GM21390 (cell line): Measurements from ENCODE around the gene EOLA1.
"Not testable (repeated sequence)": the region's sequence is repeated elsewhere in the genome, so short reads cannot be mapped to it uniquely, and the experiment has no call there.

ENCODE experiments used
- ATAC-seq: cut with Tn5 transposase; IDR thresholded peaks from one replicate; pipeline ENCODE4 v1.9.1; 2021; ENCODE audit not compliant: unreplicated experiment

The EOLA1 gene

DNA sequence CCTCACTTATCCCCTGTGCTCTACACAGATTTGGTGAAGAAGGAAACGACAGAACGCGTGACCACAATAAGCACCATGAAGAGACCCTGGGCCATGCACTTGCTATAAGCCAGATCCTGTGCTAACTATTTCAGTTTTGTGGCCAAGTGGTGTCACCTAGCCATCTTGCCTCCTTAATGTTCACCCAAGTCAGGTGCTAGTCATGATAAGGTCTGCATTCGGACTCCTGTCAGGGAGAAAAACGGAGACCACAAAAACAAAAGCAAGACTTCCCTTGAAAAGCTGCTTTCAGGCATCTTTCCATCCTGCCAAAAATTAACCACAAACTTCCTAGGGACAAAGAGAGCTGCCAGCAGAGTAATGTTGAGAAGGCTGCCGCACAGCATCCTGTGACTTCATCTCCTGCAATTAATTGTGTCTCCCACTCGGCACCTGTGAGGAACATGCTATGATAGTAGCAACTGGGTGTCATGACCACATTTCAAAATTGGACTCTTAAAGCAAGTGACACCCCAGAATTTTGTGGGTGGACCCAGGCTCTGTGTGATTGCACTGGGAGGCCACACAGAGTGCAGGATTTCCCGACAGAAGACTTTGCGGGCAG is 26.9 kb upstream of the EOLA1 start:
- ATAC-seq, result no peak

DNA sequence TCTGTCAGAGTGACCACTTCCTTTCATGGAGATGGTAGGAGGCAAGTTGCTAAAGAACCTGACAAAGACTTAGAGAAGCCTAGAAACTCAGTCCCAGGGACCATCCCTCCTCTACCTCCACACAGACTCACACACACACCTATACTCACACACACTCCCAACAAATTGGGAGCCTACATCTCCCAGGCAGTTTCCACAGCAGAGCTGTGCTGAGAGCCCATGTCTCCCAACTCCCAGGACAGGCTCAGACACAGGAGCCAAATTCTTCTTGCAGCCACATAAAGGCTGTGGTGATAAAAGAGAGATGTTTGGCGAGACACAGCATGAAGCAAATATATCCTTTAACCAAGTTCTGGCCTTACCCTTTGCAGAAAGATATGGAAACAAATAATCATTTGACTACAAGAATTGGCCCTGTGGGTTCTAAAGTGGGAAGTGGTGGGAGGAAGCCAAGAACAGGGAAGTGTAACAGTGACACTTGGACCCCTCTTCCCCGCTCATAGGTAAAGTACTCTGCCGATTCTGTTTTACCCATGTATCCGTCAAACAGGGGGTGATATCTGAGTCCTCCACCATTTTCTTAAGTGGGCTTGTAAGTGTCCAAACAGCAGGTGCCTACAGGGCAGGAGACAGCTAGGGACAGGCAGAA is 24.7 kb upstream of the EOLA1 start:
- ATAC-seq, result no peak

DNA sequence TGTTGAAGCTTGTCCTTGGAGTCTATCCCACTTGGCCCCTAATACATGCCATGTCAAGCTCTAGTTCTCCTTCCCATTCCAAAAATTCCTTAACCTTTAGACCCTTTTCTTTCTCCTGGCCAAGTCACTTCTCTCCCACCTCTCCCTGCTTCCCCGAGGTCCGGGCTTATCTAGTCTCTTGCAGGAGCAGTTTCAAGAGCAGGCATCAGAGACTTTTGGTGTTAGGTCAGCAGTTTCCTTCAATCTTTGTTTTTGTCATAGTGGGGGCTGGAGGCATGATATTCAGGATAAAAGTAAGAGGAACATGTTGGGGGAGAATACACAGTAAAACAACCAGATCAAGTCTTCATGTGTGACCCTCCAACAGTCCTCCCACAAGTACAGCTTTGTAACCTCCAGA is 24.2 kb upstream of the EOLA1 start:
- ATAC-seq, result no peak

DNA sequence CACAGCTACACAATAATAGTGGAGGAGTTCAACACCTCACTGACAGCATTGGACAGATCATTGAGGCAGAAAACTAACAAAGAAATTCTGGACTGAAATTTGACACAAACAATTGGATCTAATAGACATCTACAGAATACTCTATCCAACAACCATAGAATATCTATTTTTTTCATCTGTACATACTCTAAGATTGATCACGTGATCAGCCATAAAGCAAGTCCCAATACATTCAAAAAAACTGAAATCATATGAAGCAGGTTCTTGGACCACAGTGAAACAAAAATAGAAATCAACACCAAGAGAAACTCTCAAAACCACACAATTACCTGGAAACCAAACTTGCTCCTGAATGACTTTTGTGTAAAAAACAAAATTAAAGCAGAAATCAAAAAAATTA is 23.5 kb upstream of the EOLA1 start:
- ATAC-seq, result no peak

DNA sequence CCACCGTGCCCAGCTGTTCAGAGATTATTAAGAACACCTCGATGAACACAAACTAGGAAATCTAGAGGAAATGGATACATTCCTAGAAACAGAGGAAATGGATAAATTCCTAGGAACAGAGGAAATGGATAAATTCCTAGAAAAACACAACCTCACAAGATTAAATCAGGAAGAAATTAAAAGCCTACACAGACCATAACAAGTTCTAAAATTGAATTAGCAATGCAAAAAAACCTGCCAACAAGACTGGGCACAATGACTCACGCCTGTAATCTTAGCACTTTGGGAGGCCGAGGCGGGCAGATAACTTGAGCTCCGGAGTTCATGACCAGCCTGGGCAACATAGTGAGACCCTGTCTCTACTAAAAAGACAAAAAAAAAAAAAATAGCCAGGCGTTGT is 22.6 kb upstream of the EOLA1 start:
- ATAC-seq, result no peak

DNA sequence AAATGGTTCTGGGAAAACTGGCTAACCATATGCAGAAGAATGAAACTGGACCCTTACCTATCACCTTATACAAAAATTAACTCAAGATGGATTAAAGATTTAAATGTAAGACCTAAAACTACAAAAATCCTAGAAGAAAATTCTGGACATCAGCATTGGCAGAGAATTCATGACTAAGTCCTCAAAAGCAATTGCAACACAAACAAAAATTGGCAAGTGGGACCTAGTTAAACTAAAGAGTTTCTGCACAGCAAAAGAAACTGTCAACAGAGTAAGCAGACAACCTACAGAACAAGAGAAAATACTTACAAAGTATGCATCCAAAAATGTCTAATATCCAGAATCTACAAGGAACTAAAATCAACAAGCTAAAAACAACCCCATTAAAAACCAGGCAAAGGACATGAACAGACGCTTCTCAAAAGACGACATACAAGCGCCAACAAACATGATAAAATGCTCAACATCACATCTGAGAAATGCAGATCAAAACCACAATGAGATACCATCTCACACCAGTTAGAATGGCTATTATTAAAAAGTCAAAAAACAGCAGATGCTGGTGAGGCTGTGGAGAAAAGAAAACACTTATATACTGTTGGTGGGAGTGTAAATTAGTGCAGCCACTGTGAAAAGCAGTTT is 20.1 kb upstream of the EOLA1 start:
- ATAC-seq, result not testable (repeated sequence)

DNA sequence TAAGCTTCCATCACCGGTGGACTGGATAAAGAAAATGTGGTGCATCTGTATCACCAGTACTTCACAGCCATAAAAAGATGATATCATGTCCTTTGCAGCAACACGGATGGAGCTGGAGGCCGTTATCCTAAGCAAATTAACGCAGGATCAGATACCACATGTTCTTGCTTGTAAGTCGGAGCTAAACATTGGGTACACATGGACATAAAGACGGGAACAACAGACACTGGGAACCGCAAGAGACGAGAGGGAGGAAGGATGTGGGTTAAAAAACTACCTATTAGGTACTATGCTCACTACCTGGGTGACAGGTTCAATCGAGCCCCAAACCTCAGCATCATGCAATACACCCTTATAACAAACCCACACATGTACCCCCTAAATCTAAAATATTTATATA is 19.4 kb upstream of the EOLA1 start:
- ATAC-seq, result no peak

DNA sequence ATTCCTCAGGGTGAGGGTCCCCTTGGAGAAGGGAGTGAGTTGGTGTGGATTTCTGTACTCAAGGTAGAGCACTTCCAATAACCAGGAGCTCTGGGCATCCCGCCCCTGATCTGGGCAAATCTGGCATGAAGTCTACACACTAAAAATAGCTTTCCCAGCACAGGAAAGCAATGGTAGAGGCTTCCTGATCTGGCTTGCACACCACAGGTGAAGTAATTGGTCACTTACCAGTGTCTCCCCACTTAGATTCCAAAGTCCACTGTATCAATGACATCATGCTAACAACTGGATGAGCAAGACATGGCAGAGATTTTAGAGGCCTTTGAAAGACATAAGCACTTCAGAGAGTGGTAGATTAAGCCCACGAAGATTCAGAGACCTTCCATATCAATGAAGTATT is 17.9 kb upstream of the EOLA1 start:
- ATAC-seq, result no peak

DNA sequence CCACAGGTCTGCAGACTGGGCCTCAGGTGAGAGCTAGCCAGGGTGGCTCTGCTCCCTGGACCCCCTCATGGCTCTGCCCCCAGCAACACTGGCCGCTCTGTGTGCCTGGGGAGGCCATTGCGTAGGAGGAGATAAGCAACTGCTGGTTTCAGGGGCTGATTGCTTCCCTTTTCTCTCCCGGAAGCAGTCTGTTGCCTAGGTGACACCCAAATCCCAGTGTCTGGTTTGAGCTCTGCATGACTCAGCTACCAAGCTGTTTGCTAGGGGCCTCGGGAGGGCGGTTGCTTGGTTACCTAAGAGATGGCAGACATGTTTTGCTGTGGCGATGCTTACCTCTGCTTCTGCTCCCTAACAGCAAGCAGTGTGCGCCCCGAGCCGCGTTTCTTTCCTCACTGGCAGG is 15.4 kb upstream of the EOLA1 start:
- peak; percentile 95 for ATAC-seq

DNA sequence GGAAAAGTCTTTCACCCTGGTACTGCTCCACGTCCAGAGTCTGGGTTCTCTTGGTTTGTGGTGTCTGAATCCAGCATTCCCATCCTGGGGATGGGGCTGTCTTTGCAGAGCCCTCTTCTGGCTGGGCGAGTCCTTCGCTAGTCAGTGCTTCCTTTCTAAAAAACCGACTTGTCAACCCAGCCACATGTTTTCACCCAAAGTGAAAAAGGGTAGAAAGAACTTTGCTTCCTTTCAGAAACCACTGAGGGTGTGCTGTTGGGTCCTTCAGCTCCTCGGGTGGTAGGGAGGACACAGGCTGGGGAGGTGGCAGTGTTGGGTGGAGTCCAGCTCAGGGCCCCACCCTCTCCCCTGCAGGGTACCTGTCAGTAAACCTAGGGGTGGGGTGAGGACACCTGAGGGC is 14.9 kb upstream of the EOLA1 start:
- ATAC-seq, result peak; percentile 51

DNA sequence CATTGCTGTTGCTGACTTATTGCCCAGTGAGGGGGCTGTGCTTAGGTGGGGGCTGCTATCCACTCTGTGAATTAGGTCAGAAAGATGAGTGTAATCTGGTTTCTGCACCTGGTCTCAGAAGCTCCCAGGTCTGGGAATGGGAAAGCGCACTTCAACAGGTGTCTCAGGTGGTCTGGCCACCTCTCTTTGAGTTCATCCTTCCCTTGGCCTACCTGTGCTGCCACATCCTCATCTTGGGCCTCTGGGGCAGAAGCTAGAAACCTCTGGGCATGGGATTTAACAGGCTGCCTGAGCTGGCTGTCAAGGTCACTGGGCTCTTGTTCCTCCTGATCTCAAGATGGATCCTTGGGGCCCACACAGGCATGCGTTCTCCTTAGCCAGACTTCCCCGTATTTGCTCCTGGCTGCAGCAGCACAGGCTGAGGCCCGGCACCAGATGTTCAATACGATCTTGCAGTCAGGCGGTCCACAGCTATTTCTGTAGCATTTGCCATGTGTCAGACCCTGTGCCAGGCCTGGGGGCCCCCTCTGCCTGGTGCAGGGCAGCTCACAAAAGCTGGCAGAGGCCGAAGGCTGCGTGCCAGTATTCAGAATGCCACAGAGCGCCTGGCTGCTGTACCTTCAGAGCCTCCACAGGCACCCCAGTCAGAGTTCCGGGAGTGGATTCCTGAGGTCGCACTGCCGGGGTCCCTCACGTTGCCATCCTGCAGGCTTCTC is 14.3 kb upstream of the EOLA1 start:
- ATAC-seq, result not testable (repeated sequence)

DNA sequence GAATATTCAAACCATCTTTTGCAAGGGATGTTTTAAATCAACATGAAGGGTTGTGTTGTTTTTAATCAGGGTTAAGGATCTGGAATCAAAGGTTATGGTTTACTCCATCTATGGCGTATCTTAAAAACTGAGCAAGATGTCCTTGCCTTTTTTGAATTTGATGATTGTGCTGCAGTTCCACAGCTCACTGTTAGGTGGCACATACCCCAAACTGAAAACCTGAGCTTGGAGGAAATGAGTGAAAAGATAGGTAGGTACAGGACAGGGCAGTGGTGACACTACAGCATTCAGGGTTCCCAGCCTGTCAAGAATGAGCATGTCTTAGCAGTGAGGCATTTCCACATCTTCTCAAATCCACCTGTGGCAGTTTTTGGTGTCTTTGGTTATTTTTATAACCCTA is 13.1 kb upstream of the EOLA1 start:
- no peak for ATAC-seq

DNA sequence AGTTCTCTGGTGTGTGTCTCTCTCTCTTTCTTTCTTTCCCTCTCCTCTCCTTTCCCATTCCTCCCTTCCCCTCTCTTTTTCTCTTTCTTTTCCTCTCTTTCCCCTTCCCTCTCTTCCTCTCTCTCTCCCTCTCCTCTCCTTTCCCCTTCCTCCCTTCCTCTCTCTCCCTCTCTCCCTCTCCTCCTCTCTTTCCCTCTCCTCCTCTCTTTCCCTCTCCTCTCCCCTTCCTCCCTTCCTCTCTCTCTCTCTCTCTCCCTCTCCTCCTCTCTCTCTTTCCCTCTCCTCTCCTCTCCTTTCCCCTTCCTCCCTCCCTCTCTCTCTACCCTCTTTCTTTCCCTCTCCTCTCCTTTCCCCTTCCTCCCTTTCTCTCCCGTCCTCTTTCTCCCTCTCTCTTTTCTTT is 12.4 kb upstream of the EOLA1 start:
- ATAC-seq, result no peak

DNA sequence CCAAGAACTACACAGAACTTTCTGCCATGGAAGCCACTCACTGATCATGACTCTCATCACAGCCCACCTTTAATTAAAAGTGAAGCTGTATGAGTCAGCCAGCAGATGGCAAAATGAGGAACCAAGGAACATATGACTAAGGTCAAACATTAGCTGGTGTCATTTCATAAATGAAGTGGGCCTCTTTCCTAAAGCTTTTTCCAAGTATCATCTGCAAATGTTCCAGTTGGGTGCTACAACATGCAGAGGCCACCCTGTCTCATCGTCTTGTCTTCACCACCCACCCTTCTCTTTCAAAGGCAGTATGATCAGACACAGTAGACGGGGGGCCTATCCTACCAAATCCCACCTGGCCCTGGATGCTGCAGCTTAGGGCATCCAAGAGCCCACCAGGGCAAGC is 9.2 kb upstream of the EOLA1 start:
- ATAC-seq, result peak; percentile 78

DNA sequence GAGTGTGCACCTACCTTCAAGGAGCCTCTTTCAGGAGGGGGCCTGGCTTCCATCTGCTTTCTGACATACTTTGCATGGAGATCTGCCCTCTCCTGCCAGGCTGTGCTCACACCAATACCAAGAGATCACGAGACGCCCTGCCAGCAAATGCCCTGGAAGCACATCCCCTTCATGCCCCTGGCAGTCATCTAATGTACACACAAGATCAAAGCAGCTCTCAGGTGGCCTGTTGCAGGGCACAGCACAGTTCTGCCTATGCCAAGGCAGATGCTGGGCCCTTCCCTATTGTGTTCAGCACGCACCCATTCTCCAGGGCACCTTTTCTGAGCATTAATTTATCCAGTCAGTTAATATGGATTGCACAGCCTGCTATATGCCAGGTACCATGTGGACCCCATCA is 7.9 kb upstream of the EOLA1 start:
- ATAC-seq, result not testable (repeated sequence)

DNA sequence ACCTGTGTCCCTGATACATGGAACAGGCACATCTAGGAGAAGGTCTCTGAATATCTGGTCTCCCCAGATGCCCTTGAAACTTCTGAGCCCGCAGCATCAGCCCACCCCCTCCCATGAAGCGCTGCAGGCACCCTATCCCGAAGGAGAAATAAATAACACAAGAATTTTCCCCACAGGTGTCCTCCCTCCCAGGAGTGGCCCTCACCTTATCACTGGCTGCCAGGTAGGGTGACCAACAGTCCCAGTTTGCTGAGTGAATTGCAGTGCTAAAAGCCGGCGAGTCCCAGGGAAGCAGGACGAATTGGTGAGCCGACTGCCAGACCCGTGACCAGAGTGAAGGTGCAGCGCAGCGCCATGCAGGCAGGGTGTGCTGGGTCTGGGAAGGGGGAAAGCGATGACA is 6.8 kb upstream of the EOLA1 start:
- ATAC-seq, result not testable (repeated sequence)

DNA sequence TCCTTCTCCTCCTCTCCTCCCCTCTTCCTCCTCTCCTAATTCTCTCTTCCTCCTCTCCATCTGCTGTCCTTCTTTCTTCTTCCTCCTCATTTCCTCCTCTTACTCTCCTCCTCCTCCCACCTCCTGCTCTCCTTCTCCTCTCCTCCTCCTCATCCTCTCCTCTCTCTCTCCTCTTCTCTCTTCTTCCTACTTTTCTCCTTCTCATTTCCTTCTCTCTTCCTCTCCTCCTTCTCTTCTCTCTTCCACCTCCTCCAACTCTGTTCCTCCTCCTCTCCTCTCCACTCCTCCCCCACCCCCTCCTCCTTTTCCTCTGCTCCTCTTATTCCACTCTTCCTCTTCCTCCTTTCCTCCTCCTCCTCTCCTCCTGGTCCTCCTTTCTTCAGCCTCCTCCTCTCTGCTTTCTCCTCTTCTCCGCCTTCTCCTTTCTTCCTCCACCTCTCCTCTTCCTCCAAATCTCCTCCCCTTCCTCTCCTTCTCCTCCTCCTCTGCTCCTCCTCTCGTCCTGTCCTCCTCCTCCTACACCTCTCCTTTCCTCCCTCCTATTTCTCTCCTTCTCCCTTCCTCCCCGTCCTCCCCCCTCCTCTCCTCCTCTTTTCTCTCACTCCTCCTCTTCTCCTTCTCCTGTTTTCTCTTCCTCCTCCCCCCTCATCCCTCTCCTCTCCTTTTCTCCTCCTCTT is 5.7 kb upstream of the EOLA1 start:
- ATAC-seq, result not testable (repeated sequence)

DNA sequence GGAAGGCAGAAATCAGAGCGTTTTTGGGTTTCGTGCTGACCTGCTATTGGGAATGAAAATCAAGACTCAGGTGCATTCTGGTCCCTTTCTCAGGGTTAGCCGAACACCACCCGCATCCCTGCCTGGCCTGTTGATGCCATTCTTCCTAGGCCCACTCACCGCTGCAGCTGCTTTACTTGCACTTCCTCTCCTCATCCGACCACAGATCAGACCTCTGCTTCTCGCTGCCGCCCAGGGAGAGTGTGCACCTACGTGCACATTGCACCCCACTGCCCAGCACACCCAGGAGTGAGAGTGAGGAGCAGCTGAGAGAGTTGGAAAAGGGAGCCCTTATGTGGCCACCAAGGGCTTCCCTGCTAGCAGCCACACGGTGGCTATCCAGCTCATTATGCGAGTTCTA is 3.3 kb upstream of the EOLA1 start:
- not testable (repeated sequence) for ATAC-seq

DNA sequence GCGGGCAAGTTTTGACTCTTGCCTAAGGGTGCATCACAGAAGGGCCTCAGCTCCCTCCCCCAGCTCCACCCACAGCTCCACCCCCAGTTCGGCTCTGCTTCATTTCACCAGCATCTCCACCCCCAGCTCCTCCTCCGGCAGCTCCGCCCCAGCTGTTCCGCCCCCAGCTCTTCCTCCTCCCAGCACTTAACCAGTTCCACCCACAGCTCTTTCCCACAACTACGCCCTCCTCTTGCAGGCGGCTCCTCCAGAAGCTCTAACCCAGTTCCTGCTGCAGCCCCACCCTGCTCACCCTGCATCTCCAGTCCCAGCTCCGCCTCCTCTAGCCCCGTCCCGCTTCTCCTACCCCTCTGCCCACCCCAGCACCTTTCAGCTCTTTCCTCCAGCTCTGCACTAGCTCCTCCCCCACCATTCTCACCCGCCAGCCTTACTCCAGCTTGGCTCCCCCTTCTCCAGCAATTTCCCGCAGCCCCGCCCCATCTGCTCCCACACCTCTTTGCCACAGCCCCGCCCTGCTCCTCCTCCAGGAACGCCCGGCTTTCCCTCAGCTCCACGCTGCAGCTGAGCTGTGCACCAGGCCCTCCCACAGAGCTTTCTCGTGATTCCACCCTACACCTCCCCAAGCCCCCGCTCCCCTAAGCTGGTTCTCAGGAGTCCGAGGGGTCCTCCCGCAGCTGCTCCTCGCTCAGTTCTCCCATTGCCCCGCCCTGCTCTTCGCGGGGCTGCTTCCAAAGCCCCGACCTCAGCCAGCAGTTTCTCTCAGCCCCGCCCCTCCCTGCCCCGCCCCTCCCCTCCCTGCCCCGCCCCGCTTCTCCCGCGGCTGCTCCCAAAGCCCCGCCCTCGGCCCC is 1.3 kb upstream of the EOLA1 start:
- ATAC-seq, result peak; percentile 47

DNA sequence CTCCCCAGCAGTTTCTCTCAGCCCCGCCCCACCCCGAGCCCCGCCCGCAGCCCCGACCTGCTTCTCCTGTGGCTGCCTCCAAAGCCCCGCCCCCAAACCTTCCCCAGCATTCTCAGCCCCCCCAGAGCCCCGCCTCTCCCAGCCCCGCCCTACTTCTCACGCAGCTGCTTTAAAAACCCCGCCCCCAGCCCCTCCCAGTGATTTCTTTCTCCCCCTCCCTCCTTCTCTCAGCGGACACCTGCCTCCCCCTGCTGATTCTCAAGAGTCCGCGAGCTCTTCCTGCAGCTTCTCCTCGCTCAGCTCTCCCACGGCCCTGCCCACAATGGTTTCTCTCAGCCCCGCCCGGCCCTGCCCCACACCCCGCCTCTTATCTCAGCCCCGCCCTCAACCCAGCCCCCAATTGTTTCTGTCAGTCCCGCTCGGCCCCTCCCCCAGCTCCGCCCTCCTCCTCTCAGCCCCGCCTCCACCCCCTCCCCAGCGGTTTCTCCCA is 636 bp upstream of the EOLA1 start:
- ATAC-seq, result no peak
